NT2/D1 (cell line): ENCODE measurements around the gene AFG3L2.
A peak's percentile ranks its signal among the peaks of the same experiment; 100 is the strongest.

Experiments used
- DNase-seq: peaks from one replicate; pipeline ENCODE4 v3.0.0-alpha.2; 2011; ENCODE audit warnings: low read depth, low spot score
- H3K27me3 ChIP-seq: 2 replicates; pipeline ENCODE4 v1.6.0; 2011; ENCODE audit warnings: mild to moderate bottlenecking; ENCODE audit not compliant: insufficient read length, insufficient read depth
- H3K36me3 ChIP-seq: 2 replicates; pipeline ENCODE4 v1.6.1; 2011; ENCODE audit warnings: mild to moderate bottlenecking, low read length, mixed read lengths; ENCODE audit not compliant: insufficient read depth, insufficient read length
- H3K4me1 ChIP-seq: 2 replicates; pipeline ENCODE4 v1.5.1; 2011; ENCODE audit not compliant: insufficient read depth, insufficient read length
- H3K4me3 ChIP-seq: 2 replicates; pipeline ENCODE4 v1.5.1; 2011; ENCODE audit warnings: low read depth; ENCODE audit not compliant: insufficient read length
- H3K9ac ChIP-seq: 2 replicates; pipeline ENCODE4 v1.6.0; 2011; ENCODE audit warnings: low read depth; ENCODE audit not compliant: insufficient read length
- H3K9me3 ChIP-seq: 2 replicates; pipeline ENCODE4 v1.5.1; 2011; ENCODE audit warnings: mild to moderate bottlenecking, low read length; ENCODE audit not compliant: insufficient read depth
- SUZ12 ChIP-seq: IDR thresholded peaks from 2 replicates; pipeline ENCODE4 v1.6.1; 2011; ENCODE audit not compliant: insufficient read length, insufficient read depth; ENCODE audit errors: extremely low read depth
- YY1 ChIP-seq: IDR thresholded peaks from 2 replicates; pipeline ENCODE4 v1.6.1; 2011; ENCODE audit not compliant: insufficient read length, insufficient read depth
- ZNF274 ChIP-seq: IDR thresholded peaks from 2 replicates; pipeline ENCODE4 v1.6.1; 2011; ENCODE audit warnings: mild to moderate bottlenecking, low read depth, low read length

The AFG3L2 gene

GRCh38 chr18:12406371-12407111 lies 29.5 kb upstream of the AFG3L2 start:
- Histone ChIP-seq H3K9me3 (no peaks in the 10 kb centered on the region), H3K9ac (peak overlapping the region; percentile 17), H3K4me3 (no peak overlapping the region), H3K36me3 (peaks cover 7% of the 10 kb centered on the region), H3K4me1 (peaks cover 4% of the 10 kb centered on the region), H3K27me3 (peaks cover 17% of the 10 kb centered on the region)
- no peak for DNase-seq
- TF ChIP-seq ZNF274 (no peak), YY1 (no peak), SUZ12 (no peak)

DNA sequence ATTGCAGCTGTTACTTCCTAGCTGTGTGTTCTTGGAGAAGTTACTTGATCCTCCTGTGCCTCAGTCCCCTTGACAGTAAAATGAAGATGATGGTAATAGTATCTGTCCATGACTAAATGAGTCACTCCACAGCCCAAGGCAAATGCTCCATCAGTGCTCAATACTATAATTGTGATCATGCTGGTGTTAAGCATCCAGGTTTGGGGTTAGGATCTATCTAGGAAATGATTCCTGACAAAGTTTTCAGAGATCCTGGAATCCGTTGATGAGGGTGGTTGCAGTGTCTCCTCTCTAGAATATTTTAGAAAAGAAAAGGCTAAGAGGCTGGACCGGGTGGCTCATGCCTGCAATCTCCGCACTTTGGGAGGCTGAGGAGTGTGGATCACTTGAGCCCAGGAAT lies 28.0 kb upstream of the AFG3L2 start:
- DNase-seq: no peak
- peaks cover 4% of the 10 kb centered on the region for H3K36me3 ChIP-seq
- no peak overlapping the region for H3K9ac ChIP-seq
- H3K9me3 ChIP-seq: no peaks in the 10 kb centered on the region
- H3K4me3 ChIP-seq: no peak overlapping the region
- H3K4me1 ChIP-seq: peaks cover 4% of the 10 kb centered on the region
- peaks cover 17% of the 10 kb centered on the region for H3K27me3 ChIP-seq
- TF ChIP-seq ZNF274: no peak
- no peak for TF ChIP-seq YY1
- no peak for TF ChIP-seq SUZ12

GRCh38 chr18:12403601-12404506 lies 26.8 kb upstream of the AFG3L2 start:
- Histone ChIP-seq H3K4me3 (no peak overlapping the region), H3K27me3 (peaks cover 17% of the 10 kb centered on the region), H3K9me3 (no peaks in the 10 kb centered on the region), H3K36me3 (no peaks in the 10 kb centered on the region), H3K9ac (no peak overlapping the region), H3K4me1 (peaks cover 4% of the 10 kb centered on the region)
- TF ChIP-seq YY1 (no peak), ZNF274 (no peak), SUZ12 (no peak)
- no peak for DNase-seq

GRCh38 chr18:12401881-12402280 lies 24.9 kb upstream of the AFG3L2 start:
- no peaks in the 10 kb centered on the region for H3K9me3 ChIP-seq
- DNase-seq: no peak
- H3K4me3 ChIP-seq: no peak overlapping the region
- no peak for TF ChIP-seq ZNF274
- no peak for TF ChIP-seq SUZ12
- no peak for TF ChIP-seq YY1
- H3K27me3 ChIP-seq: peaks cover 15% of the 10 kb centered on the region
- peaks cover 4% of the 10 kb centered on the region for H3K4me1 ChIP-seq
- H3K36me3 ChIP-seq: no peaks in the 10 kb centered on the region
- no peak overlapping the region for H3K9ac ChIP-seq

DNA sequence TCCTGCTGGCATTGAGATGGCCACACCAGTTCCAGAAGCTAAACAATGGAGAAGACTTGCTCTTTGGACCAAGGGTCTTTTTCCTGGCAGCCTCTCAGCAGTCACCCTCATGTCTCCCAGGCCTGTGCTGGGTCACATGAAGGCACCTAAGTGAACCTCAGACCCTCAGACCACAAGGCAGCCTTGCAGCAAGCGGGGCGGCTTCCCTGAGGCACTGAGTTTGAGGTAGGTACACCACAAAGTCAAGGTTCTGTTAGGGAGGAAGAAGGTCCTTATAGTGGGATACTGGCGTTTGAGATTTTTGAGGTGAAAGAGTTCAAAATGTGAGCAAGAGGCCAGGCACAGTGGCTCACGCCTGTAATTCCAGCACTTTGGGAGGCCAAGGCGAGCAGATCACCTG lies 22.2 kb upstream of the AFG3L2 start:
- TF ChIP-seq SUZ12 (no peak), ZNF274 (no peak), YY1 (no peak)
- no peak overlapping the region for H3K4me3 ChIP-seq
- H3K36me3 ChIP-seq: no peaks in the 10 kb centered on the region
- DNase-seq: no peak
- H3K9me3 ChIP-seq: no peaks in the 10 kb centered on the region
- no peaks in the 10 kb centered on the region for H3K27me3 ChIP-seq
- H3K4me1 ChIP-seq: peaks cover 4% of the 10 kb centered on the region
- no peak overlapping the region for H3K9ac ChIP-seq

DNA sequence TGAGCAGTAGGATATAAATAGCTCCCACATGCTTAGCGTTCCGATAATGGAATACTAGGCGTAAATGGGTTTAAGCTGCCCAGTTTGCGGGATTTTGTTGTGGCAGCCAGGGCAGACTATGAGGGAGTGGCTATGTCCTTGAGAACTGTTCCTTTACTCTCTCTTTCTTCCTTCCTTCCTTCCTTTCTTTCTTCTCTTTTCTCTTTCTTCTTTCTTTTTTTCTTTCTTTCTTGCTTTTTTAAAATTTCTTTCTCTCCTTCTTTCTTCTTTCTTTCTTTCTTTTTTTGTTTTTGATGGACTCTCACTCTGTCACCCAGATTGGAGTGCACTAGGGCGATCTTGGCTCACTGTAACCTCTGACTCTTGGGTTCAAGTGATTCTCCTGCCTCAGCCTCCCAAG lies 21.6 kb upstream of the AFG3L2 start:
- no peaks in the 10 kb centered on the region for H3K9me3 ChIP-seq
- no peak overlapping the region for H3K9ac ChIP-seq
- TF ChIP-seq YY1 (no peak), ZNF274 (no peak), SUZ12 (no peak)
- no peak overlapping the region for H3K4me3 ChIP-seq
- H3K36me3 ChIP-seq: no peaks in the 10 kb centered on the region
- no peak for DNase-seq
- peaks cover 4% of the 10 kb centered on the region for H3K4me1 ChIP-seq
- no peaks in the 10 kb centered on the region for H3K27me3 ChIP-seq

DNA sequence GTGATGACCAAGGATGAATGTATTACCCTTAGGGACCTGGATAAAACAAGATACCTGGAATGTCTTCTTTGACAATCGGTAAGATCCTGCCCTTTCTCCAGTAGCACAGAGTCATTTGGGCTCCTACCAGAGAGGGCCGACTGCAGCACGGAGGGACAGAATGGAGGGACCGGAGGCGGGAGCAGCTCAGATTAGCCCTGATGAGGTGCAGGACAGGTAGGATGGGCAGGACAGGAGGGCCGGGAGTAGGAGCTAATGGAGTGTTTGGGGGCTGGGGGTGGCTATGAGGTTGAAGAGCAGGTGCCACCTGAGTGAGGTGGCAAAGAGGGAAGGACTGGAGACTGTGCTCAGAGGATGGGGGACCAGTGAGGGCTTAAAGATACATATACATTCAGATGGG lies 20.8 kb upstream of the AFG3L2 start:
- DNase-seq: no peak
- H3K4me3 ChIP-seq: no peak overlapping the region
- H3K36me3 ChIP-seq: no peaks in the 10 kb centered on the region
- peaks cover 4% of the 10 kb centered on the region for H3K4me1 ChIP-seq
- H3K27me3 ChIP-seq: no peaks in the 10 kb centered on the region
- no peak overlapping the region for H3K9ac ChIP-seq
- H3K9me3 ChIP-seq: no peaks in the 10 kb centered on the region
- no peak for TF ChIP-seq ZNF274
- no peak for TF ChIP-seq SUZ12
- no peak for TF ChIP-seq YY1
